H9 (cell line): Measurements from ENCODE around the gene MED8. TPM values are rescaled to one million over a fixed set of nuclear protein-coding genes. Genes with fewer than 3 reads are reported as not detected.

ENCODE experiments used
- DNase-seq: peaks from one replicate; pipeline ENCODE4 v3.0.0-alpha.2; 2017
- H2AFZ ChIP-seq: one replicate; pipeline ENCODE4 v1.6.1; 2013; ENCODE audit warnings: mild to moderate bottlenecking, low read length, control low read depth, moderate library complexity
- H2AK5ac ChIP-seq: 2 replicates; pipeline ENCODE4 v1.6.1; 2013; ENCODE audit warnings: low read length, control low read depth, mixed read lengths; ENCODE audit not compliant: insufficient read length
- H2BK120ac ChIP-seq: one replicate; pipeline ENCODE4 v1.6.1; 2013; ENCODE audit warnings: low read depth, mild to moderate bottlenecking, low read length, control low read depth, inconsistent platforms; ENCODE audit not compliant: poor library complexity, severe bottlenecking
- H2BK12ac ChIP-seq: 2 replicates; pipeline ENCODE4 v1.6.1; 2013; ENCODE audit warnings: low read length, control low read depth, mixed read lengths, low read depth; ENCODE audit not compliant: insufficient read length
- H2BK15ac ChIP-seq: 2 replicates; pipeline ENCODE4 v1.6.1; 2013; ENCODE audit warnings: low read depth, low read length, control low read depth
- H2BK20ac ChIP-seq: one replicate; pipeline ENCODE4 v1.6.1; 2013; ENCODE audit warnings: low read depth, mild to moderate bottlenecking, low read length, control low read depth, inconsistent platforms; ENCODE audit not compliant: poor library complexity, severe bottlenecking
- H2BK5ac ChIP-seq: 2 replicates; pipeline ENCODE4 v1.6.1; 2013; ENCODE audit warnings: low read length, control low read depth, mixed read lengths; ENCODE audit not compliant: insufficient read length
- H3K14ac ChIP-seq: 2 replicates; pipeline ENCODE4 v1.6.1; 2013; ENCODE audit warnings: low read length, control low read depth; ENCODE audit not compliant: insufficient read depth
- H3K18ac ChIP-seq: 2 replicates; pipeline ENCODE4 v1.6.1; 2013; ENCODE audit warnings: low read depth, mild to moderate bottlenecking, mixed read lengths, low read length, control low read depth; ENCODE audit not compliant: insufficient read length
- H3K23ac ChIP-seq: 2 replicates; pipeline ENCODE4 v1.6.1; 2013; ENCODE audit warnings: low read length, control low read depth, mixed read lengths, low read depth; ENCODE audit not compliant: insufficient read length
- H3K23me2 ChIP-seq: 2 replicates; pipeline ENCODE4 v1.6.1; 2013; ENCODE audit warnings: low read depth, mild to moderate bottlenecking, mixed read lengths, low read length, control low read depth; ENCODE audit not compliant: insufficient read length, poor library complexity, severe bottlenecking
- H3K27ac ChIP-seq: 2 replicates; pipeline ENCODE4 v1.5.1; 2013; ENCODE audit warnings: low read length, control low read depth, mixed read lengths, low read depth; ENCODE audit not compliant: insufficient read length
- H3K27me3 ChIP-seq: 2 replicates; pipeline ENCODE4 v1.6.1; 2013; ENCODE audit warnings: low read length, control low read depth, inconsistent platforms; ENCODE audit not compliant: insufficient read depth
- H3K4ac ChIP-seq: 2 replicates; pipeline ENCODE4 v1.6.1; 2013; ENCODE audit warnings: low read depth, mild to moderate bottlenecking, control low read depth, inconsistent platforms, low read length, moderate library complexity
- H3K4me1 ChIP-seq: 2 replicates; pipeline ENCODE4 v1.6.1; 2013; ENCODE audit warnings: low read length, control low read depth, inconsistent platforms; ENCODE audit not compliant: insufficient read depth
- H3K4me2 ChIP-seq: 2 replicates; pipeline ENCODE4 v1.6.1; 2013; ENCODE audit warnings: low read length, control low read depth, mixed read lengths; ENCODE audit not compliant: insufficient read length, insufficient read depth
- H3K56ac ChIP-seq: 2 replicates; pipeline ENCODE4 v1.6.1; 2013; ENCODE audit warnings: low read depth, mild to moderate bottlenecking, mixed read lengths, low read length, control low read depth; ENCODE audit not compliant: insufficient read length
- H3K79me1 ChIP-seq: 2 replicates; pipeline ENCODE4 v1.6.1; 2013; ENCODE audit warnings: low read depth, mild to moderate bottlenecking, moderate library complexity, low read length, control low read depth, inconsistent platforms; ENCODE audit not compliant: insufficient read depth, poor library complexity, severe bottlenecking
- H3K79me2 ChIP-seq: 2 replicates; pipeline ENCODE4 v1.6.1; 2013; ENCODE audit warnings: low read length, control low read depth, inconsistent platforms; ENCODE audit not compliant: insufficient read depth
- H3K9ac ChIP-seq: 2 replicates; pipeline ENCODE4 v1.6.1; 2013; ENCODE audit warnings: low read length, control low read depth, mixed read lengths; ENCODE audit not compliant: insufficient read length; ENCODE audit errors: extremely low read depth
- H3K9me3 ChIP-seq: one replicate; pipeline ENCODE4 v1.6.1; 2013; ENCODE audit warnings: low read depth, low read length, inconsistent platforms; ENCODE audit not compliant: control insufficient read depth
- H3T11ph ChIP-seq: one replicate; pipeline ENCODE4 v1.6.1; 2013; ENCODE audit warnings: mild to moderate bottlenecking, low read length, control low read depth, inconsistent platforms
- H4K20me1 ChIP-seq: one replicate; pipeline ENCODE4 v1.6.1; 2013; ENCODE audit not compliant: control insufficient read depth, insufficient read length, insufficient read depth
- H4K5ac ChIP-seq: 2 replicates; pipeline ENCODE4 v1.6.1; 2013; ENCODE audit warnings: low read depth, mild to moderate bottlenecking, mixed read lengths, low read length, control low read depth; ENCODE audit not compliant: insufficient read length
- H4K8ac ChIP-seq: replicated peaks from 2 replicates; pipeline ENCODE4 v1.6.1; 2013; ENCODE audit warnings: low read length, control low read depth, mixed read lengths, low read depth; ENCODE audit not compliant: insufficient read length
- H4K91ac ChIP-seq: 2 replicates; pipeline ENCODE4 v1.6.1; 2013; ENCODE audit warnings: low read depth, mild to moderate bottlenecking, moderate library complexity, mixed read lengths, low read length, control low read depth; ENCODE audit not compliant: insufficient read length
- H3K27ac Mint-ChIP-seq, 3 experiments: 2 replicates in 2 of 3; 3 replicates in 1 of 3; pipeline ENCODE4 v1.8.0; 2020 to 2021; ENCODE audit warnings: mixed read lengths in 3 of 3, mild to moderate bottlenecking in 1 of 3, moderate library complexity in 1 of 3
- H3K27me3 Mint-ChIP-seq: 2 replicates; pipeline ENCODE4 v1.8.0; 2021; ENCODE audit warnings: low read depth, mild to moderate bottlenecking, moderate library complexity, mixed read lengths
- H3K36me3 Mint-ChIP-seq, 3 experiments: 2 replicates in 2 of 3; 3 replicates in 1 of 3; pipeline ENCODE4 v1.8.0; 2020 to 2021; ENCODE audit warnings: low read depth in 3 of 3, mixed read lengths in 3 of 3; ENCODE audit not compliant: insufficient read depth in 1 of 3
- H3K4me1 Mint-ChIP-seq, 2 experiments: 2 replicates each; pipeline ENCODE4 v1.8.0; 2020; ENCODE audit warnings: mixed read lengths in 2 of 2
- H3K4me3 Mint-ChIP-seq, 2 experiments: 2 replicates in 1 of 2; 3 replicates in 1 of 2; pipeline ENCODE4 v1.8.0; 2020 to 2021; ENCODE audit warnings: mild to moderate bottlenecking in 2 of 2, mixed read lengths in 2 of 2, moderate library complexity in 1 of 2
- H3K9me3 Mint-ChIP-seq, 2 experiments: 2 replicates in 1 of 2; 3 replicates in 1 of 2; pipeline ENCODE4 v1.8.0; 2020; ENCODE audit warnings: mild to moderate bottlenecking in 2 of 2, mixed read lengths in 2 of 2, moderate library complexity in 1 of 2
- WGBS: extraction: QIAGEN DNeasy Blood & Tissue Kit; methylation state at CpG from one replicate; pipeline ENCODE4 v1.1.7; 2013; ENCODE audit warnings: missing lambda C conversion rate, low lambda C conversion rate, mixed read lengths; ENCODE audit not compliant: insufficient read length; ENCODE audit errors: extremely low coverage; 5-methylcytosine and 5-hydroxymethylcytosine counted together
- total RNA-seq: library from RNA; stranded (reverse); gene quantifications from 2 replicates; pipeline ENCODE4 v1.2.1, GENCODE V29; 2021
- TF ChIP-seq, protein P1 (sequence below): fragments of 200-600 bp; sonication (generic); conservative IDR thresholded peaks from 3 replicates; pipeline ENCODE4 v1.8.0; 2021; ENCODE audit warnings: antibody characterized with exemption, mild to moderate bottlenecking

MED8 gene
- total RNA-seq, 1 experiment from 2014 or later = 23.0 TPM

DNA sequence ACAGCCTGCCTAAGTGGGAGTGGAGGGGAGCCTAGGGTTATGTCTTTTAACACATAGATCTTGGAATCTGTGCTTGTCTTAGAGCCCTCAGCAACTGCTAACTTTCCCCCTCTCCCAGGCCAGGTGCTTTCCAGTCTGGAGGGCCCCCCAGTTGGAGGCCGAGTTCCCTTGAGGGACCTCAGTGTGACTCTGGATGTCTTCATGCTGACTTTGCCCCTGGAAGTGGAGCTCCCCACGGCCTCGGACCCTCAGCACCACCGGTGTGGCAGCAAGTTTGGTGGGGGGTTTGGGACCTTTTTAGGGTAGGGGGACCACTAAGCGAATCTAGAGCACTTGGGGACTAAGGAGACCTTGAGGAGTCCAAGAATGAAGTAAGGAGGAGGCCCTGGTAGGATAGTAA is 41.2 kb upstream of the MED8 start:
- no peaks in the 10 kb centered on the region for H3K27me3 ChIP-seq
- H3T11ph ChIP-seq = no peak overlapping the region
- no peak overlapping the region for H4K8ac ChIP-seq
- Mint-ChIP-seq H3K4me1 (no peaks in the 10 kb centered on the region), H3K27me3 (no peaks in the 10 kb centered on the region), H3K9me3 (no peaks in the 10 kb centered on the region), H3K36me3 (peaks cover 23 to 79% (median 71%) of the 10 kb centered on the region in 3 experiments; a peak in 6 of 7 replicates), H3K4me3 (no peak overlapping the region), H3K27ac (no peak overlapping the region)
- DNase-seq = no peak
- no peak overlapping the region for H4K5ac ChIP-seq
- H2BK120ac ChIP-seq = no peak overlapping the region
- no peak overlapping the region for H3K23ac ChIP-seq
- H4K20me1 ChIP-seq = no peaks in the 10 kb centered on the region
- H3K9ac ChIP-seq = no peak overlapping the region
- no peaks in the 10 kb centered on the region for H3K79me1 ChIP-seq
- no peak overlapping the region for H3K14ac ChIP-seq
- no peaks in the 10 kb centered on the region for H3K23me2 ChIP-seq
- no peak overlapping the region for H3K4me2 ChIP-seq
- H3K18ac ChIP-seq = no peak overlapping the region
- H2AFZ ChIP-seq = no peak overlapping the region
- H3K56ac ChIP-seq = no peak overlapping the region
- no peak overlapping the region for H3K4ac ChIP-seq
- H4K91ac ChIP-seq = no peak overlapping the region
- WGBS = no CpG with 5 or more reads among the region's 5 CpGs
- H2BK5ac ChIP-seq = no peak overlapping the region
- H2BK12ac ChIP-seq = no peak overlapping the region
- no peak overlapping the region for H3K27ac ChIP-seq
- H2BK20ac ChIP-seq = no peak overlapping the region
- no peaks in the 10 kb centered on the region for H3K4me1 ChIP-seq
- H2AK5ac ChIP-seq = no peak overlapping the region
- TF ChIP-seq, protein P1, sequence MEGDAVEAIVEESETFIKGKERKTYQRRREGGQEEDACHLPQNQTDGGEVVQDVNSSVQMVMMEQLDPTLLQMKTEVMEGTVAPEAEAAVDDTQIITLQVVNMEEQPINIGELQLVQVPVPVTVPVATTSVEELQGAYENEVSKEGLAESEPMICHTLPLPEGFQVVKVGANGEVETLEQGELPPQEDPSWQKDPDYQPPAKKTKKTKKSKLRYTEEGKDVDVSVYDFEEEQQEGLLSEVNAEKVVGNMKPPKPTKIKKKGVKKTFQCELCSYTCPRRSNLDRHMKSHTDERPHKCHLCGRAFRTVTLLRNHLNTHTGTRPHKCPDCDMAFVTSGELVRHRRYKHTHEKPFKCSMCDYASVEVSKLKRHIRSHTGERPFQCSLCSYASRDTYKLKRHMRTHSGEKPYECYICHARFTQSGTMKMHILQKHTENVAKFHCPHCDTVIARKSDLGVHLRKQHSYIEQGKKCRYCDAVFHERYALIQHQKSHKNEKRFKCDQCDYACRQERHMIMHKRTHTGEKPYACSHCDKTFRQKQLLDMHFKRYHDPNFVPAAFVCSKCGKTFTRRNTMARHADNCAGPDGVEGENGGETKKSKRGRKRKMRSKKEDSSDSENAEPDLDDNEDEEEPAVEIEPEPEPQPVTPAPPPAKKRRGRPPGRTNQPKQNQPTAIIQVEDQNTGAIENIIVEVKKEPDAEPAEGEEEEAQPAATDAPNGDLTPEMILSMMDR = no peak
- no peaks in the 10 kb centered on the region for H3K9me3 ChIP-seq
- no peak overlapping the region for H2BK15ac ChIP-seq
- no peaks in the 10 kb centered on the region for H3K79me2 ChIP-seq
